Esophagus squamous epithelium (tissue), 5 donors: ENCODE measurements around the gene TBCK. TPM values are rescaled to one million over a fixed set of nuclear protein-coding genes. Genes with fewer than 3 reads are reported as not detected.

Experiments
- DNase-seq: peaks from one replicate; lab custom pipeline; 2025; lab: John Stamatoyannopoulos, UW
- H3K27ac ChIP-seq, 4 donors: fragments of 200-600 bp; sonication (generic); one replicate each; pipeline ENCODE4 v1.5.1; 2016 to 2019; ENCODE audit warnings: mild to moderate bottlenecking in 1 of 4
- H3K27me3 ChIP-seq, 4 donors: fragments of 200-600 bp; sonication (generic); 1 replicate in 3 of 4; 2 replicates in 1 of 4; pipeline versions ENCODE4 v1.5.1 to v1.6.0; 2017 to 2021; ENCODE audit warnings: antibody characterized with exemption in 1 of 4
- H3K36me3 ChIP-seq, 3 donors: fragments of 200-600 bp; sonication (generic); one replicate each; pipeline ENCODE4 v1.5.1; 2016 to 2019
- H3K4me1 ChIP-seq, 3 donors: fragments of 200-600 bp; sonication (generic); one replicate each; pipeline ENCODE4 v1.5.1; 2017 to 2019
- H3K4me3 ChIP-seq, 4 donors: fragments of 200-600 bp; sonication (generic); 1 replicate in 3 of 4; 2 replicates in 1 of 4; pipeline ENCODE4 v1.5.1; 2016 to 2019; ENCODE audit warnings: mild to moderate bottlenecking in 2 of 4, moderate library complexity in 1 of 4
- H3K9me3 ChIP-seq, 3 donors: fragments of 200-600 bp; sonication (generic); one replicate each; pipeline ENCODE4 v1.5.1; 2016 to 2019
- CTCF ChIP-seq, 6 experiments: fragments of 450-650 bp in 4 of 6; fragments of 200-600 bp in 2 of 6; sonication (generic) in 2 of 6; IDR thresholded peaks; one replicate each; pipeline ENCODE4 v1.5.1; 2016 to 2019; ENCODE audit warnings: antibody characterized with exemption in 6 of 6, mild to moderate bottlenecking in 4 of 6, moderate library complexity in 4 of 6
- POLR2A ChIP-seq, 4 donors: fragments of 450-650 bp; IDR thresholded peaks; one replicate each; pipeline ENCODE4 v1.6.1; 2017; ENCODE audit warnings: antibody characterized with exemption in 4 of 4, mild to moderate bottlenecking in 4 of 4, moderate library complexity in 3 of 4
- WGBS, 2 donors: methylation state at CpG; one replicate each; pipeline ENCODE4 v1.1.5; 2018; 5-methylcytosine and 5-hydroxymethylcytosine counted together
- intact Hi-C: fragments of 100-400 bp; cut with DNase I; formaldehyde crosslinking; loops from one replicate; pipeline ENCODE4 v1.15.0; 2022
- total RNA-seq, 4 donors: library from RNA; depleted of rRNA; stranded (reverse); fragments of >200 nt; gene quantifications; one replicate each; pipeline ENCODE4 v1.1.0, GENCODE V29; 2016
- donor health status: DM: yes; HTN: yes; CAD: no.

The TBCK gene
- total RNA-seq, 4 donors from 2014 or later: 14.2 to 29.8 (median 16.9) TPM

GRCh38 chr4:106083065-106083464 lies 232.9 kb downstream of the TBCK start:
- Histone ChIP-seq H3K36me3 (peaks cover 0 to 33% (median 0%) of the 10 kb centered on the region in 3 donors), H3K27me3 (no peaks in the 10 kb centered on the region), H3K4me1 (no peaks in the 10 kb centered on the region), H3K27ac (no peak overlapping the region), H3K4me3 (no peak overlapping the region), H3K9me3 (peaks cover 0 to 36% (median 6%) of the 10 kb centered on the region in 3 donors)
- no peak for DNase-seq
- intact Hi-C loops: no loop called here
- WGBS, 2 donors: no CpG with 5 or more reads among the region's 8 CpGs
- TF ChIP-seq POLR2A (IDR thresholded peaks at IDR 0.05) (no peak), CTCF (IDR thresholded peaks at IDR 0.05) (no peak)

DNA sequence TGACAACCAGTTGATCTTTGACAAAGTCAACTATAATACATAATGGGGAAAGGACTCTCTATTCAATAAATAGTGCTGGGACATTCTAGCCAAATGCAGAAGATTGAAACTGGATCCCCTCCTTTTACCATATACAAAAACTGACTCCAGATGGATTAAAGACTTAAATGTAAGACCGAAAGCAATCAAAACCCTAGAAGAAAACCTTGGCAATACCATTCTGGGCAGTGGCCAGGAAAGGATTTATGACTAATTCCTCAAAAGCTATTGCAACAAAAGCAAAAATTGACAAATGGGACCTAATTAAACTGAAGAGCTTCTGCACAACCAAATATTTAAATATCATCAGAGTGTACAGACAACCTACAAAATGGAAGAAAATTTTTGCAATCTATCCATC lies 235.6 kb downstream of the TBCK start:
- H3K4me1 ChIP-seq: no peaks in the 10 kb centered on the region
- WGBS, 2 donors: 27 to 29% methylated on average over 1 of the region's 1 CpG
- peaks cover 0 to 54% (median 0%) of the 10 kb centered on the region in 3 donors for H3K36me3 ChIP-seq
- intact Hi-C loops: no loop called here
- H3K4me3 ChIP-seq: no peak overlapping the region
- H3K27me3 ChIP-seq: no peaks in the 10 kb centered on the region
- DNase-seq: no peak
- peaks cover 0 to 41% (median 19%) of the 10 kb centered on the region in 3 donors for H3K9me3 ChIP-seq
- no peak for TF ChIP-seq CTCF (IDR thresholded peaks at IDR 0.05)
- no peak for TF ChIP-seq POLR2A (IDR thresholded peaks at IDR 0.05)
- H3K27ac ChIP-seq: no peak overlapping the region

DNA sequence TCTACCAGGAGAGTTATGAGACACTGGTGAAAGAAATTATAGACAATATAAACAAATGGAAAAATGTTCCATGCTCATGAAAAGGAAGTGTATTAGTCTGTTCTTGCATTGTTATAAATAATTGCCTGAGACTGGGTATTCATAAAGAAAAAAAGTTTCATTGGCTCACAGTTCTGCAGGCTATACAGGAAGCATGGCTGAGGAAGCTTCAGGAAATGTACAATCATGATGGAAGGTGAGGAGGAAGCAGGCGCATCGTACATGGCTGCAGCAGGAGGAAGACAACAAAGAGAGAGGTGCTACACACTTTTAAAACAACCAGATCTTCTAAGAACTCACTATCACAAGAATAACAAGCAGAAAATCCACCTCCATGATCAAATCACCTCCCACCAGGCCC lies 236.4 kb downstream of the TBCK start:
- no peak for TF ChIP-seq CTCF (IDR thresholded peaks at IDR 0.05)
- TF ChIP-seq POLR2A (IDR thresholded peaks at IDR 0.05): no peak
- no peaks in the 10 kb centered on the region for H3K4me1 ChIP-seq
- WGBS, 2 donors: 83 to 93% methylated on average over 1 to 2 of the region's 2 CpGs
- intact Hi-C loops: no loop called here
- H3K36me3 ChIP-seq: peaks cover 0 to 61% (median 0%) of the 10 kb centered on the region in 3 donors
- no peaks in the 10 kb centered on the region for H3K27me3 ChIP-seq
- H3K4me3 ChIP-seq: no peak overlapping the region
- no peak overlapping the region for H3K27ac ChIP-seq
- peaks cover 0 to 41% (median 19%) of the 10 kb centered on the region in 3 donors for H3K9me3 ChIP-seq
- no peak for DNase-seq

GRCh38 chr4:106065018-106065417 lies 251.0 kb downstream of the TBCK start:
- TF ChIP-seq POLR2A (IDR thresholded peaks at IDR 0.05): no peak
- peak in 1 of 6 experiments; percentile 12 for TF ChIP-seq CTCF (IDR thresholded peaks at IDR 0.05)
- 69 to 71% methylated on average over 1 of the region's 1 CpG for WGBS, 2 donors
- intact Hi-C loops: no loop called here

GRCh38 chr4:106063009-106063408 lies 253.0 kb downstream of the TBCK start:
- TF ChIP-seq POLR2A (IDR thresholded peaks at IDR 0.05) (no peak), CTCF (IDR thresholded peaks at IDR 0.05) (no peak)
- intact Hi-C loops: no loop called here
- Histone ChIP-seq H3K36me3 (no peaks in the 10 kb centered on the region), H3K4me1 (no peaks in the 10 kb centered on the region), H3K27ac (no peak overlapping the region), H3K4me3 (no peak overlapping the region), H3K27me3 (no peaks in the 10 kb centered on the region), H3K9me3 (no peaks in the 10 kb centered on the region)
- no peak for DNase-seq
- WGBS, 2 donors: 65 to 68% methylated on average over 3 of the region's 3 CpGs

More at GRCh38 chr4:106065018-106065417, 251.0 kb downstream of the TBCK start:
- Histone ChIP-seq H3K36me3 (no peaks in the 10 kb centered on the region), H3K27ac (no peak overlapping the region), H3K9me3 (peaks cover 0 to 8% (median 0%) of the 10 kb centered on the region in 3 donors), H3K27me3 (no peaks in the 10 kb centered on the region), H3K4me1 (no peaks in the 10 kb centered on the region), H3K4me3 (no peak overlapping the region)
- DNase-seq: no peak
